Parathyroid adenoma (tissue), 2 donors: Measurements from ENCODE around the gene RFXANK.

ENCODE experiments used
- H2AFZ ChIP-seq: fragments of 300-600 bp; sonication (generic); one replicate; pipeline ENCODE4 v1.7.0; 2017; ENCODE audit warnings: antibody characterized with exemption, mild to moderate bottlenecking
- H3K27ac ChIP-seq: fragments of 300-600 bp; sonication (generic); one replicate; pipeline ENCODE4 v1.7.0; 2017
- H3K27me3 ChIP-seq: fragments of 300-600 bp; sonication (generic); one replicate; pipeline ENCODE4 v1.7.0; 2017; ENCODE audit warnings: low read length; ENCODE audit not compliant: control insufficient read depth, insufficient read depth
- H3K36me3 ChIP-seq: fragments of 300-600 bp; sonication (generic); one replicate; pipeline ENCODE4 v1.7.0; 2017; ENCODE audit warnings: low read length; ENCODE audit not compliant: control insufficient read depth, insufficient read depth
- H3K4me1 ChIP-seq: fragments of 300-600 bp; sonication (generic); one replicate; pipeline ENCODE4 v1.7.0; 2017; ENCODE audit warnings: control low read depth
- H3K4me2 ChIP-seq: fragments of 300-600 bp; sonication (generic); one replicate; pipeline ENCODE4 v1.7.0; 2017; ENCODE audit warnings: low read length
- H3K4me3 ChIP-seq: fragments of 300-600 bp; sonication (generic); one replicate; pipeline ENCODE4 v1.7.0; 2017; ENCODE audit warnings: low read depth, low read length
- H3K79me2 ChIP-seq: fragments of 300-600 bp; sonication (generic); one replicate; pipeline ENCODE4 v1.7.0; 2017; ENCODE audit warnings: control low read depth
- H3K9ac ChIP-seq: fragments of 300-600 bp; sonication (generic); one replicate; pipeline ENCODE4 v1.7.0; 2017; ENCODE audit warnings: mild to moderate bottlenecking
- H3K9me3 ChIP-seq: fragments of 300-600 bp; sonication (generic); one replicate; pipeline ENCODE4 v1.7.0; 2017; ENCODE audit warnings: low read length; ENCODE audit not compliant: control insufficient read depth
- TF ChIP-seq, protein P1 (sequence below): fragments of 300-600 bp; sonication (generic); IDR thresholded peaks from one replicate; pipeline ENCODE4 v1.7.0; 2017; ENCODE audit warnings: antibody characterized with exemption, mild to moderate bottlenecking
- donor health status: primary hyperparathyroidism.

RFXANK gene

DNA sequence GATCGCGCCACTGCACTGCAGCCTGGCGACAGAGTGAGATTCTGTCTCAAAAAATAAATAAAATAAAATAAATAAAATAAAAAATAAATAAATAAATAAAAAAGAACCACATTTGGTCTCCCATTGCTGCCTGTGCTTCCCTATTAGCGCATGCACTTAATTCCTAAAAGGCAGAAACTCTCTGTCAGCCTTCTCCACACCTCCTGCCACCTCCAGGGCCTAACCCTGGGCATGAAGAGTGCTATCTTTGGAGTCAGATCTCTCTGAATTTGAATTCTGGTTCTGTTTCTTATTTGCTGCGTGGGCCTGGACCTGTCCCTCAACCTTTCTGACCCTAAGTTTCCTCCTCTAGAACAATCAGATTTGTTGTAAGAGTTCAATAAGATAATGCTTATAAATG lies 31.0 kb downstream of the RFXANK start:
- Histone ChIP-seq H3K9me3 (no peaks in the 10 kb centered on the region), H3K4me3 (no peak overlapping the region), H3K4me2 (no peak overlapping the region), H3K4me1 (no peaks in the 10 kb centered on the region), H3K79me2 (no peaks in the 10 kb centered on the region), H2AFZ (no peak overlapping the region), H3K27ac (no peak overlapping the region), H3K27me3 (no peaks in the 10 kb centered on the region), H3K9ac (no peak overlapping the region), H3K36me3 (no peaks in the 10 kb centered on the region)
- TF ChIP-seq, protein P1, sequence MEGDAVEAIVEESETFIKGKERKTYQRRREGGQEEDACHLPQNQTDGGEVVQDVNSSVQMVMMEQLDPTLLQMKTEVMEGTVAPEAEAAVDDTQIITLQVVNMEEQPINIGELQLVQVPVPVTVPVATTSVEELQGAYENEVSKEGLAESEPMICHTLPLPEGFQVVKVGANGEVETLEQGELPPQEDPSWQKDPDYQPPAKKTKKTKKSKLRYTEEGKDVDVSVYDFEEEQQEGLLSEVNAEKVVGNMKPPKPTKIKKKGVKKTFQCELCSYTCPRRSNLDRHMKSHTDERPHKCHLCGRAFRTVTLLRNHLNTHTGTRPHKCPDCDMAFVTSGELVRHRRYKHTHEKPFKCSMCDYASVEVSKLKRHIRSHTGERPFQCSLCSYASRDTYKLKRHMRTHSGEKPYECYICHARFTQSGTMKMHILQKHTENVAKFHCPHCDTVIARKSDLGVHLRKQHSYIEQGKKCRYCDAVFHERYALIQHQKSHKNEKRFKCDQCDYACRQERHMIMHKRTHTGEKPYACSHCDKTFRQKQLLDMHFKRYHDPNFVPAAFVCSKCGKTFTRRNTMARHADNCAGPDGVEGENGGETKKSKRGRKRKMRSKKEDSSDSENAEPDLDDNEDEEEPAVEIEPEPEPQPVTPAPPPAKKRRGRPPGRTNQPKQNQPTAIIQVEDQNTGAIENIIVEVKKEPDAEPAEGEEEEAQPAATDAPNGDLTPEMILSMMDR = no peak

DNA sequence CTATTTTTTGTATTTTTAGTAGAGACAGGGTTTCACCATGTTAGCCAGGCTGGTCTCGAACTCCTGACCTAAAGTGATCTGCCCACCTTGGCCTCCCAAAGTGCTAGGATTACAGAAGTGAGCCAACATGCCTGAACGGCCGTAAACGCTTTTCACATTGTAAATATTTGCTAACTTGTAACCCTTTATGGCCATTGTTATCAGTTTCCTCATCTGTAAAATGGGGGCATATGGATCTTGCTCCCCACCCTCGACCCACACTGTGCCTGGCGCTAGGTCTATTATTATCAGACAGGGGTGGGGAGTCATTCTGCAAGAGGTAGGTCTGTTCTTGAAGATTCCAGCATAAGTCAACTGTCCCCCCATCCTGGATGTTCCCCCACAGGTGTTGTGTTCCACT lies 31.6 kb downstream of the RFXANK start:
- Histone ChIP-seq H3K9ac (no peak overlapping the region), H2AFZ (no peak overlapping the region), H3K27ac (no peak overlapping the region), H3K4me1 (peaks cover 5% of the 10 kb centered on the region), H3K27me3 (no peaks in the 10 kb centered on the region), H3K79me2 (no peaks in the 10 kb centered on the region), H3K4me2 (no peak overlapping the region), H3K36me3 (no peaks in the 10 kb centered on the region), H3K4me3 (no peak overlapping the region), H3K9me3 (no peaks in the 10 kb centered on the region)
- TF ChIP-seq, protein P1 = no peak

DNA sequence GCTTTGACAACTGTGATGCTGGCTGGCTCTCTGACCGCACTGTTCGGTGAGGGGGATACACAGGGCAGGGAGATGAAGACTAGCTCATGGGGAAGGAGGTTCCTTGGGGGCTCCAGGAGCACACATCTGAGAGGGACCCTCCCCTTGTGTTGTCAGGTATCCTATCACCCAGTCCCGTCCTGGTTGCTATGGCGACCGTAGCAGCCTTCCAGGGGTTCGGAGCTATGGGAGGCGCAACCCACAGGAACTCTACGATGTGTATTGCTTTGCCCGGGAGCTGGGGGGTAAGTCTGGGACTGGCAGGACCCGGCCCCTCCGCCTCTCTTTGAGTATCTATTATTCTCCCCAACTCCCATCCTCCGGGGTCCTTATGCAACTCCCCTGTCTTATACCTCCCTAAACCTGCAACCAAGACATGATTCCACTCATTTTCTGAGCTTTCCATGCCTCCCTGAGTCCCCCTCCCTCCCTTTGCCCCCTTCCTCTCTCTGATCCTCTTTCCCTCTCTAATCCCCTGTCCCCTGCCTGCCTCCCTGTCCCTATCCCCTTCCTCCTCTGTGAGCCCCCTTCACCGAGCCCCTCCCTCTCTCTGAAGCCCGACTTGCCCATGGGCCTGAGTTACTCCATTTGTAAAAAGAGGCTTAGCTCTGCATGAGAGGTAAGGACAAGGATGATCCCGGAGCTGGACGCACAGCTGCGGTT lies 32.2 kb downstream of the RFXANK start:
- H3K27me3 ChIP-seq = no peaks in the 10 kb centered on the region

DNA sequence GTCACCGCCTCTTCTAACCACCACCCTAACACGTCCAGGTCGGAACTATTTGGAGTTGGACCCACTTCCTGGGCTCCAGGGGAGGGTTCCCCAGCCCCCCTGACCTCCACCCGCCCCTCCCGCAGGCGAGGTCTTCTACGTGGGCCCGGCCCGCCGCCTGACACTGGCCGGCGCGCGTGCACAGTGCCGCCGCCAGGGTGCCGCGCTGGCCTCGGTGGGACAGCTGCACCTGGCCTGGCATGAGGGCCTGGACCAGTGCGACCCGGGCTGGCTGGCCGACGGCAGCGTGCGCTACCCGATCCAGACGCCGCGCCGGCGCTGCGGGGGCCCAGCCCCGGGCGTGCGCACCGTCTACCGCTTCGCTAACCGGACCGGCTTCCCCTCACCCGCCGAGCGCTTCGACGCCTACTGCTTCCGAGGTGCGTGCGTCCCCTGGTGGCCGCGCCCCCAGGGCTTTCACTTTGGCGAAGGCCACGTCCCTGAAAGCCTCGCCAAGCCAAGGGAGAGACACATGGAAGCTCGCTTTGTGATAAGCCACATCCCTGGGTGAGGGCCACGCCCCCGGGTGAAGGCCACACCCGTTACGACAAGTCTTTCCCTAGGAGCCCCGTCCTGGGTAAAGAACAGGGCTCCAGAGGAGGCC lies 32.9 kb downstream of the RFXANK start:
- H3K9ac ChIP-seq = no peak overlapping the region

More for the DNA sequence above, 32.2 kb downstream of the RFXANK start:
- Histone ChIP-seq H2AFZ (peak overlapping the region; percentile 85), H3K4me3 (no peak overlapping the region), H3K36me3 (no peaks in the 10 kb centered on the region), H3K4me2 (peak overlapping the region; percentile 69), H3K9me3 (no peaks in the 10 kb centered on the region), H3K9ac (no peak overlapping the region), H3K79me2 (no peaks in the 10 kb centered on the region), H3K27ac (no peak overlapping the region), H3K4me1 (peaks cover 6% of the 10 kb centered on the region)
- TF ChIP-seq, protein P1 = no peak

More for the DNA sequence above, 32.9 kb downstream of the RFXANK start:
- Histone ChIP-seq H3K27me3 (no peaks in the 10 kb centered on the region), H3K79me2 (no peaks in the 10 kb centered on the region), H3K36me3 (no peaks in the 10 kb centered on the region), H2AFZ (peak overlapping the region; percentile 85), H3K27ac (no peak overlapping the region), H3K4me3 (peak overlapping the region; percentile 24), H3K9me3 (no peaks in the 10 kb centered on the region), H3K4me2 (peak overlapping the region; percentile 69), H3K4me1 (peaks cover 6% of the 10 kb centered on the region)
- TF ChIP-seq, protein P1 = peak; percentile 72
